Liver (tissue), 9 donors: Measurements from ENCODE around the gene SYNC. TPM values are rescaled to one million over a fixed set of nuclear protein-coding genes. Genes with fewer than 3 reads are reported as not detected.
"Not testable (repeated sequence)": the region's sequence is repeated elsewhere in the genome, so short reads cannot be mapped to it uniquely, and the experiment has no call there.

ENCODE experiments used
- DNase-seq: peaks from one replicate; pipeline ENCODE4 v3.0.0-alpha.2; 2017; ENCODE audit warnings: low spot score
- H3K27ac ChIP-seq, 2 donors: one replicate each; pipeline ENCODE4 v1.7.0; 2013; ENCODE audit warnings: inconsistent platforms in 2 of 2, low read length in 2 of 2, control low read depth in 1 of 2, low read depth in 1 of 2, mild to moderate bottlenecking in 1 of 2
- H3K27me3 ChIP-seq, 4 donors: one replicate each; pipeline versions ENCODE4 v1.6.1 to v1.7.0; 2013; ENCODE audit warnings: low read length in 3 of 4, inconsistent platforms in 1 of 4, mild to moderate bottlenecking in 1 of 4, moderate library complexity in 1 of 4; ENCODE audit not compliant: control insufficient read depth in 4 of 4, insufficient read depth in 4 of 4
- H3K36me3 ChIP-seq, 4 donors: one replicate each; pipeline versions ENCODE4 v1.6.1 to v1.7.0; 2013; ENCODE audit warnings: low read length in 3 of 4, mild to moderate bottlenecking in 3 of 4, low read depth in 1 of 4, moderate library complexity in 1 of 4; ENCODE audit not compliant: control insufficient read depth in 4 of 4, insufficient read depth in 3 of 4
- H3K4me1 ChIP-seq, 4 donors: one replicate each; pipeline versions ENCODE4 v1.6.1 to v1.7.0; 2013; ENCODE audit warnings: low read length in 3 of 4, mild to moderate bottlenecking in 3 of 4, moderate library complexity in 1 of 4; ENCODE audit not compliant: control insufficient read depth in 4 of 4, insufficient read depth in 4 of 4
- H3K4me3 ChIP-seq, 3 donors: one replicate each; pipeline versions ENCODE4 v1.6.1 to v1.7.0; 2013; ENCODE audit warnings: low read length in 3 of 3, control low read depth in 1 of 3, low read depth in 1 of 3, mild to moderate bottlenecking in 1 of 3
- H3K9ac ChIP-seq, 2 donors: one replicate each; pipeline ENCODE4 v1.7.0; 2013; ENCODE audit warnings: low read length in 2 of 2, mild to moderate bottlenecking in 2 of 2, moderate library complexity in 2 of 2, control low read depth in 1 of 2, low read depth in 1 of 2
- H3K9me3 ChIP-seq, 4 donors: one replicate each; pipeline versions ENCODE4 v1.6.1 to v1.7.0; 2013; ENCODE audit warnings: low read length in 3 of 4; ENCODE audit not compliant: control insufficient read depth in 4 of 4
- ATF3 ChIP-seq: IDR thresholded peaks from 2 replicates; pipeline ENCODE4 v1.6.1; 2016; ENCODE audit warnings: antibody characterized with exemption
- EGR1 ChIP-seq, 2 donors: IDR thresholded peaks; 2 replicates each; pipeline ENCODE4 v1.6.1; 2016 to 2018; ENCODE audit warnings: antibody characterized with exemption in 2 of 2, low read depth in 2 of 2
- FOXA1 ChIP-seq: IDR thresholded peaks from 2 replicates; pipeline ENCODE4 v1.6.1; 2016; ENCODE audit warnings: antibody characterized with exemption
- FOXA2 ChIP-seq: IDR thresholded peaks from 2 replicates; pipeline ENCODE4 v1.6.1; 2016; ENCODE audit warnings: antibody characterized with exemption
- GABPA ChIP-seq, 2 donors: IDR thresholded peaks in 1 of 2; conservative IDR thresholded peaks in 1 of 2; 2 replicates each; pipeline ENCODE4 v1.6.1; 2016; ENCODE audit warnings: antibody characterized with exemption in 2 of 2, mild to moderate bottlenecking in 1 of 2, moderate library complexity in 1 of 2
- HNF4A ChIP-seq, 2 donors: conservative IDR thresholded peaks; 2 replicates each; pipeline ENCODE4 v1.6.1; 2016; ENCODE audit warnings: antibody characterized with exemption in 2 of 2, mild to moderate bottlenecking in 2 of 2
- HNF4G ChIP-seq: IDR thresholded peaks from 2 replicates; pipeline ENCODE4 v1.6.1; 2016; ENCODE audit warnings: antibody characterized with exemption
- JUND ChIP-seq, 2 donors: IDR thresholded peaks; 2 replicates each; pipeline ENCODE4 v1.6.1; 2016; ENCODE audit warnings: antibody characterized with exemption in 2 of 2
- NR2F2 ChIP-seq: IDR thresholded peaks from 2 replicates; pipeline ENCODE4 v1.6.1; 2016; ENCODE audit warnings: antibody characterized with exemption
- RAD21 ChIP-seq, 2 donors: IDR thresholded peaks; 2 replicates each; pipeline ENCODE4 v1.6.1; 2016; ENCODE audit warnings: antibody characterized with exemption in 2 of 2, mild to moderate bottlenecking in 2 of 2
- RXRA ChIP-seq, 2 donors: IDR thresholded peaks; 2 replicates each; pipeline ENCODE4 v1.6.1; 2017 to 2018; ENCODE audit warnings: antibody characterized with exemption in 2 of 2, mild to moderate bottlenecking in 1 of 2
- SP1 ChIP-seq: IDR thresholded peaks from 2 replicates; pipeline ENCODE4 v1.6.1; 2018; ENCODE audit warnings: antibody characterized with exemption, mild to moderate bottlenecking
- YY1 ChIP-seq: IDR thresholded peaks from 2 replicates; pipeline ENCODE4 v1.6.1; 2016; ENCODE audit warnings: antibody characterized with exemption, mild to moderate bottlenecking
- WGBS: extraction: QIAGEN DNeasy Blood & Tissue Kit; methylation state at CpG from one replicate; pipeline ENCODE4 v1.1.7; 2013; 5-methylcytosine and 5-hydroxymethylcytosine counted together
- polyA plus RNA-seq, 2 donors: library from polyadenylated mRNA; stranded (reverse) in 1 of 2; unstranded in 1 of 2; fragments of 200-250 nt in 1 of 2; fragments of >200 nt in 1 of 2; fragmentation: Nextera tagmentation in 1 of 2; extraction: Ambion mirVana in 1 of 2; gene quantifications; one replicate each; pipeline versions ENCODE4 v1.2.1 to v1.2.3, GENCODE V29; 2013 to 2015
- total RNA-seq, 2 donors: library from RNA; depleted of rRNA; stranded (reverse); fragments of >200 nt; gene quantifications; one replicate each; pipeline ENCODE4 v1.2.3, GENCODE V29; 2014
- TF ChIP-seq, protein P1 (sequence below): IDR thresholded peaks from 2 replicates; pipeline ENCODE4 v1.6.1; 2016; ENCODE audit warnings: antibody characterized with exemption
- TF ChIP-seq, protein P2 (sequence below): IDR thresholded peaks from 2 replicates; pipeline ENCODE4 v1.6.1; 2016; ENCODE audit warnings: antibody characterized with exemption
- TF ChIP-seq, protein P3 (sequence below): IDR thresholded peaks from 2 replicates; pipeline ENCODE4 v1.6.1; 2016; ENCODE audit warnings: antibody characterized with exemption, mild to moderate bottlenecking
- TF ChIP-seq, protein P4 (sequence below): fragments of 150-350 bp; IDR thresholded peaks from 2 replicates; pipeline ENCODE4 v1.5.1; 2017; ENCODE audit warnings: improper control_type of control experiment, low read depth, low read length; ENCODE audit not compliant: missing input control
- donor health status: healthy.
- donor health status: healthy.
- donor health status: healthy.
- donor health status: healthy.
- donor health status: healthy.

Gene SYNC
- total and polyA plus RNA-seq, 4 donors: 0.23 to 1.5 (median 0.31) TPM

DNA sequence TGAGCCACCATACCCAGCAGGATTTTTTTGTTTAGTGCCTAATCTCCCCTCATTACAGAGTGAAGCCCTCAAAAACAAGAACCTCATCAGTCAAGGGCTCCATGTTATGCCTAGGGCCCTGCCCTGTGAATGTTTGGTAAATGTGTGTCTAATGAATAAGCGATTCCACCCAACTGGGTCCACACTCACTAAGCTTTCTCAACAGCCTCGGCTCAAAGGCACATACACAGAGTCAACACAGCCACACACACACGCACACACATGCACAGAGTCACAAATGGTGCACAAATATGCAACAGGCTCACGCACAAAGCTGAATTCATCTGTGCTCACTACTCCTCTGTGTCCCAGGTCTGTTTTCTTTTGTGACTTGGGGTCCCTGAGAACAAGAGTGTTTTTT, 11.7 kb upstream of the SYNC start (continued):
- TF ChIP-seq, protein P1, sequence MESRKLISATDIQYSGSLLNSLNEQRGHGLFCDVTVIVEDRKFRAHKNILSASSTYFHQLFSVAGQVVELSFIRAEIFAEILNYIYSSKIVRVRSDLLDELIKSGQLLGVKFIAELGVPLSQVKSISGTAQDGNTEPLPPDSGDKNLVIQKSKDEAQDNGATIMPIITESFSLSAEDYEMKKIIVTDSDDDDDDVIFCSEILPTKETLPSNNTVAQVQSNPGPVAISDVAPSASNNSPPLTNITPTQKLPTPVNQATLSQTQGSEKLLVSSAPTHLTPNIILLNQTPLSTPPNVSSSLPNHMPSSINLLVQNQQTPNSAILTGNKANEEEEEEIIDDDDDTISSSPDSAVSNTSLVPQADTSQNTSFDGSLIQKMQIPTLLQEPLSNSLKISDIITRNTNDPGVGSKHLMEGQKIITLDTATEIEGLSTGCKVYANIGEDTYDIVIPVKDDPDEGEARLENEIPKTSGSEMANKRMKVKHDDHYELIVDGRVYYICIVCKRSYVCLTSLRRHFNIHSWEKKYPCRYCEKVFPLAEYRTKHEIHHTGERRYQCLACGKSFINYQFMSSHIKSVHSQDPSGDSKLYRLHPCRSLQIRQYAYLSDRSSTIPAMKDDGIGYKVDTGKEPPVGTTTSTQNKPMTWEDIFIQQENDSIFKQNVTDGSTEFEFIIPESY: no peak

DNA sequence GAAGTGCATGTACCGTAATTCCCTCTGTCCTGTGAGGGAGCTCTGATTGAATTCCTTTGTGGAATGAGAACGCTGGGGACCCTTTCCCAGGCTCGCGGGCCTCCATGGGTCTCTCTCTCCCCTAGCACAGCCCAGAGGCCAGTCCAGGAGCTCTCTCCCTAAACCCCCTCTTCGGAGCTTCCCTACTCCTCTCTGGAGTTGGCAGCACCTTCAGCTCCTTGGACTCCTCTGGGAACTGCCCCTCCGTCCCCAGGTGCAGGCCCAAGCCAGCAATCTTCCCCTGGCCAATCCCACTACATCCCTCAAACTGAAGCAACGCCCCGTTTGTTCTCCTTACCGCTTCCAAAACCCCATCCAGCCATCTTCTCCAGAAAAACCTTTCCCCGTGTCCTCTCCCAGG, 10.5 kb upstream of the SYNC start:
- Histone ChIP-seq H3K27me3 (no peaks in the 10 kb centered on the region), H3K4me1 (peaks cover 2 to 13% (median 4%) of the 10 kb centered on the region in 4 donors), H3K36me3 (no peaks in the 10 kb centered on the region), H3K4me3 (no peak overlapping the region), H3K9me3 (no peaks in the 10 kb centered on the region), H3K9ac (no peak overlapping the region), H3K27ac (no peak overlapping the region)
- DNase-seq: no peak
- TF ChIP-seq HNF4G (no peak), NR2F2 (no peak), RXRA (IDR thresholded peaks at IDR 0.05) (no peak), HNF4A (conservative IDR thresholded peaks at IDR 0.05) (no peak)
- TF ChIP-seq, protein P2, sequence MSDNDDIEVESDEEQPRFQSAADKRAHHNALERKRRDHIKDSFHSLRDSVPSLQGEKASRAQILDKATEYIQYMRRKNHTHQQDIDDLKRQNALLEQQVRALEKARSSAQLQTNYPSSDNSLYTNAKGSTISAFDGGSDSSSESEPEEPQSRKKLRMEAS: no peak
- WGBS: 94% methylated on average over 10 of the region's 10 CpGs

- not testable (repeated sequence) for H3K4me1 ChIP-seq, H3K27ac ChIP-seq, H3K9me3 ChIP-seq, H3K27me3 ChIP-seq, H3K4me3 ChIP-seq, H3K9ac ChIP-seq, DNase-seq, H3K36me3 ChIP-seq
- WGBS: 88% methylated on average over 4 of the region's 4 CpGs
Observed at GRCh38 chr1:32711221-32711620, 8.7 kb upstream of the SYNC start.

- H3K4me3 ChIP-seq: no peak overlapping the region
- no peak for DNase-seq
- H3K4me1 ChIP-seq: peaks cover 0 to 5% (median 0%) of the 10 kb centered on the region in 4 donors
- WGBS: 68% methylated on average over 5 of the region's 5 CpGs
- H3K27me3 ChIP-seq: no peaks in the 10 kb centered on the region
- no peaks in the 10 kb centered on the region for H3K36me3 ChIP-seq
- no peaks in the 10 kb centered on the region for H3K9me3 ChIP-seq
- no peak overlapping the region for H3K9ac ChIP-seq
- no peak overlapping the region for H3K27ac ChIP-seq
- TF ChIP-seq GABPA (IDR thresholded peaks at IDR 0.05 in 1 of 2, conservative IDR thresholded peaks at IDR 0.05 in 1 of 2): no peak
- no peak for TF ChIP-seq SP1
- TF ChIP-seq, protein P3, sequence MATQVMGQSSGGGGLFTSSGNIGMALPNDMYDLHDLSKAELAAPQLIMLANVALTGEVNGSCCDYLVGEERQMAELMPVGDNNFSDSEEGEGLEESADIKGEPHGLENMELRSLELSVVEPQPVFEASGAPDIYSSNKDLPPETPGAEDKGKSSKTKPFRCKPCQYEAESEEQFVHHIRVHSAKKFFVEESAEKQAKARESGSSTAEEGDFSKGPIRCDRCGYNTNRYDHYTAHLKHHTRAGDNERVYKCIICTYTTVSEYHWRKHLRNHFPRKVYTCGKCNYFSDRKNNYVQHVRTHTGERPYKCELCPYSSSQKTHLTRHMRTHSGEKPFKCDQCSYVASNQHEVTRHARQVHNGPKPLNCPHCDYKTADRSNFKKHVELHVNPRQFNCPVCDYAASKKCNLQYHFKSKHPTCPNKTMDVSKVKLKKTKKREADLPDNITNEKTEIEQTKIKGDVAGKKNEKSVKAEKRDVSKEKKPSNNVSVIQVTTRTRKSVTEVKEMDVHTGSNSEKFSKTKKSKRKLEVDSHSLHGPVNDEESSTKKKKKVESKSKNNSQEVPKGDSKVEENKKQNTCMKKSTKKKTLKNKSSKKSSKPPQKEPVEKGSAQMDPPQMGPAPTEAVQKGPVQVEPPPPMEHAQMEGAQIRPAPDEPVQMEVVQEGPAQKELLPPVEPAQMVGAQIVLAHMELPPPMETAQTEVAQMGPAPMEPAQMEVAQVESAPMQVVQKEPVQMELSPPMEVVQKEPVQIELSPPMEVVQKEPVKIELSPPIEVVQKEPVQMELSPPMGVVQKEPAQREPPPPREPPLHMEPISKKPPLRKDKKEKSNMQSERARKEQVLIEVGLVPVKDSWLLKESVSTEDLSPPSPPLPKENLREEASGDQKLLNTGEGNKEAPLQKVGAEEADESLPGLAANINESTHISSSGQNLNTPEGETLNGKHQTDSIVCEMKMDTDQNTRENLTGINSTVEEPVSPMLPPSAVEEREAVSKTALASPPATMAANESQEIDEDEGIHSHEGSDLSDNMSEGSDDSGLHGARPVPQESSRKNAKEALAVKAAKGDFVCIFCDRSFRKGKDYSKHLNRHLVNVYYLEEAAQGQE: no peak
- TF ChIP-seq HNF4G: no peak
- TF ChIP-seq HNF4A (conservative IDR thresholded peaks at IDR 0.05): no peak
- no peak for TF ChIP-seq RXRA (IDR thresholded peaks at IDR 0.05)
- TF ChIP-seq, protein P1: no peak
- no peak for TF ChIP-seq RAD21 (IDR thresholded peaks at IDR 0.05)
- no peak for TF ChIP-seq NR2F2
- TF ChIP-seq FOXA1: no peak
- no peak for TF ChIP-seq FOXA2
- TF ChIP-seq ATF3: no peak
- TF ChIP-seq YY1: no peak
- no peak for TF ChIP-seq JUND (IDR thresholded peaks at IDR 0.05)
- TF ChIP-seq, protein P2: no peak
- TF ChIP-seq EGR1 (IDR thresholded peaks at IDR 0.05; ENCODE audit: low read depth in 2 of 2): no peak
- TF ChIP-seq, protein P4, sequence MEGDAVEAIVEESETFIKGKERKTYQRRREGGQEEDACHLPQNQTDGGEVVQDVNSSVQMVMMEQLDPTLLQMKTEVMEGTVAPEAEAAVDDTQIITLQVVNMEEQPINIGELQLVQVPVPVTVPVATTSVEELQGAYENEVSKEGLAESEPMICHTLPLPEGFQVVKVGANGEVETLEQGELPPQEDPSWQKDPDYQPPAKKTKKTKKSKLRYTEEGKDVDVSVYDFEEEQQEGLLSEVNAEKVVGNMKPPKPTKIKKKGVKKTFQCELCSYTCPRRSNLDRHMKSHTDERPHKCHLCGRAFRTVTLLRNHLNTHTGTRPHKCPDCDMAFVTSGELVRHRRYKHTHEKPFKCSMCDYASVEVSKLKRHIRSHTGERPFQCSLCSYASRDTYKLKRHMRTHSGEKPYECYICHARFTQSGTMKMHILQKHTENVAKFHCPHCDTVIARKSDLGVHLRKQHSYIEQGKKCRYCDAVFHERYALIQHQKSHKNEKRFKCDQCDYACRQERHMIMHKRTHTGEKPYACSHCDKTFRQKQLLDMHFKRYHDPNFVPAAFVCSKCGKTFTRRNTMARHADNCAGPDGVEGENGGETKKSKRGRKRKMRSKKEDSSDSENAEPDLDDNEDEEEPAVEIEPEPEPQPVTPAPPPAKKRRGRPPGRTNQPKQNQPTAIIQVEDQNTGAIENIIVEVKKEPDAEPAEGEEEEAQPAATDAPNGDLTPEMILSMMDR: no peak
Observed at GRCh38 chr1:32709476-32709875, 6.9 kb upstream of the SYNC start.
